ENCODE results near the gene YAP1. TPM values are rescaled to one million over a fixed set of nuclear protein-coding genes. Genes with fewer than 3 reads are reported as not detected.

Gene YAP1
- total RNA-seq, 1 experiment from 2014 or later: 158 TPM

DNA sequence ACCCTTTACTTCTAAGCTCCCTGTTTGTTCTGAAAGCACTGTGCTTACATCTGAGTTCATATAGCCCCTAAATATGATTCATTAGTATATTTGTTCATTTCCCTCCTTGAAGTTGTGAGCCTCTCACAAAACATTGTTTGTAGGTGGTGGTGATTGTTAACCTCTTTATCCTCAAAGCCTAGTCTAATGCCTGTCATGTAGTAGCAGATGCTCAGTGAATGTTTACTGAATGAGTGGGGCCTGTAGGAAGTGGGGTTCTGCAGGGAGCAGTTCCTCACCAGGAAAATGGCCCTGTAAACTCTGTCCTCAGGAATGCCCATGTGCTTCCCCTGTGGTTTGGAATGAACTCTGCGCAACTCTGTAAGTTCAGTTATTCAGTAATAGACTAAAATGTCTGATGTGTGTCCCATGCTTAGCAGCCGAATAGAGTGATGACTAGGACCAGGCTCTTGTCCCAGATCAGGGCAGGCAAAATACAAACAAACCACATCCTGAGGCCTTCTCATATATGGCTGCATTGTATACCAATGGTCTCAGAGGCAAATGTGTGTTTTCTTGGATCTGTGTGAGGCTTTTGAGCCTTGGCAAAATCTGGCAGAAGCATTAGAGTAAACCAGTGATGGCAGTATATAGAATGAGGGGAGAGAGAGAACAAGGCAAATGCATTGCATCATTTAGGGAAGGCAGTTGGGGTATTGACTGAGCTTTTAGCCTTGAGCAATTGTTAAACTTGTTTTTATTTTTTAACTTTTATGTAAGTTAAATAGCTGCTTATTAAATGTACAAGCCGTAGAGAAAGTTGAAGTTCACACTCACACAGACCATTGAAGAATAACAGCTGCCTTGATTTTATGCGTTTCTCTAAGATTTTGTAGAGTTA is 115.7 kb downstream of the YAP1 start:
- peak; percentile 71 for DNase-seq (ENCODE audit: unreplicated experiment)
- H3K27me3 Mint-ChIP-seq (ENCODE audit: insufficient read depth, unreplicated experiment): no peaks in the 10 kb centered on the region
- intact Hi-C loops (cut with micrococcal nuclease): loop anchor here (2.0 to 5.0 kb wide), 2 partner anchors 41 to 115 kb away; partner anchors contain the start of gene YAP1
- ChIA-PET CTCF (interaction anchor here (0.7 to 3.5 kb wide), 6 partner anchors 13 to 459 kb away, joined by 3 to 30 read pairs (median 4); no protein-coding TSS in a partner anchor), POLR2A (interaction anchor here (0.7 to 5.5 kb wide), 25 partner anchors 9 to 365 kb away, joined by 3 to 131 read pairs (median 5); partner anchors contain the start of gene YAP1)
- H3K36me3 Mint-ChIP-seq (ENCODE audit: insufficient read depth, unreplicated experiment): peaks cover 73% of the 10 kb centered on the region
- no TSS peak for BruUV-seq (replicated peaks)
- TF ChIP-seq CTCF (IDR thresholded peaks at IDR 0.05; ENCODE audit: unreplicated experiment): no peak
- peak overlapping the region; percentile 48 for H3K4me3 Mint-ChIP-seq (ENCODE audit: unreplicated experiment)
- H3K27ac Mint-ChIP-seq (ENCODE audit: low read depth, unreplicated experiment): peak overlapping the region; percentile 87
- peaks cover 46% of the 10 kb centered on the region for H3K4me1 Mint-ChIP-seq (ENCODE audit: insufficient read depth, unreplicated experiment)
- peaks cover 10% of the 10 kb centered on the region for H3K9me3 Mint-ChIP-seq (ENCODE audit: unreplicated experiment)

- intact Hi-C loops (cut with micrococcal nuclease): loop anchor here (2.0 to 5.0 kb wide), 2 partner anchors 40 to 116 kb away; partner anchors contain the start of gene YAP1
- peak; percentile 81 for DNase-seq (ENCODE audit: unreplicated experiment)
- POLR2A ChIA-PET: interaction anchor here (0.6 to 5.5 kb wide), 23 partner anchors 8 to 366 kb away, joined by 3 to 131 read pairs (median 5); partner anchors contain the start of gene YAP1
- no TSS peak for BruUV-seq (replicated peaks)
- H3K4me3 Mint-ChIP-seq (ENCODE audit: unreplicated experiment): peak overlapping the region; percentile 48
- CTCF ChIA-PET: interaction anchor here (0.6 to 3.5 kb wide), 8 partner anchors 12 to 460 kb away, joined by 3 to 30 read pairs (median 3); no protein-coding TSS in a partner anchor
- H3K36me3 Mint-ChIP-seq (ENCODE audit: insufficient read depth, unreplicated experiment): peaks cover 75% of the 10 kb centered on the region
- TF ChIP-seq CTCF (IDR thresholded peaks at IDR 0.05; ENCODE audit: unreplicated experiment): no peak
- H3K4me1 Mint-ChIP-seq (ENCODE audit: insufficient read depth, unreplicated experiment): peaks cover 41% of the 10 kb centered on the region
- no peaks in the 10 kb centered on the region for H3K27me3 Mint-ChIP-seq (ENCODE audit: insufficient read depth, unreplicated experiment)
- H3K27ac Mint-ChIP-seq (ENCODE audit: low read depth, unreplicated experiment): peak overlapping the region; percentile 87
- peaks cover 7% of the 10 kb centered on the region for H3K9me3 Mint-ChIP-seq (ENCODE audit: unreplicated experiment)
These were observed 116.6 kb downstream of the YAP1 start for GRCh38 chr11:102226702-102227490.

- POLR2A ChIA-PET: interaction anchor here (0.8 to 3.5 kb wide), 8 partner anchors 9 to 115 kb away, joined by 3 to 17 read pairs (median 4); no protein-coding TSS in a partner anchor
- intact Hi-C loops (cut with micrococcal nuclease): loop anchor here (5.0 kb wide), 1 partner anchor 38 kb away; no protein-coding TSS in a partner anchor
- H3K9me3 Mint-ChIP-seq (ENCODE audit: unreplicated experiment): no peaks in the 10 kb centered on the region
These were observed 119.4 kb downstream of the YAP1 start for GRCh38 chr11:102229510-102230123.

More at GRCh38 chr11:102229510-102230123, 119.4 kb downstream of the YAP1 start:
- no peak for DNase-seq (ENCODE audit: unreplicated experiment)
- Mint-ChIP-seq H3K36me3 (ENCODE audit: insufficient read depth, unreplicated experiment) (peaks cover 69% of the 10 kb centered on the region), H3K4me3 (ENCODE audit: unreplicated experiment) (no peak overlapping the region), H3K27ac (ENCODE audit: low read depth, unreplicated experiment) (peak overlapping the region; percentile 59), H3K4me1 (ENCODE audit: insufficient read depth, unreplicated experiment) (peaks cover 31% of the 10 kb centered on the region), H3K27me3 (ENCODE audit: insufficient read depth, unreplicated experiment) (no peaks in the 10 kb centered on the region)
- CTCF ChIA-PET: interaction anchor here (0.6 to 1.3 kb wide), 5 partner anchors 23 to 1919 kb away, joined by 3 to 5 read pairs (median 4); no protein-coding TSS in a partner anchor
- TF ChIP-seq CTCF (IDR thresholded peaks at IDR 0.05; ENCODE audit: unreplicated experiment): no peak
- no TSS peak for BruUV-seq (replicated peaks)

Data from MCF 10A (cell line).